ENCODE results near the gene SPR.

DNA sequence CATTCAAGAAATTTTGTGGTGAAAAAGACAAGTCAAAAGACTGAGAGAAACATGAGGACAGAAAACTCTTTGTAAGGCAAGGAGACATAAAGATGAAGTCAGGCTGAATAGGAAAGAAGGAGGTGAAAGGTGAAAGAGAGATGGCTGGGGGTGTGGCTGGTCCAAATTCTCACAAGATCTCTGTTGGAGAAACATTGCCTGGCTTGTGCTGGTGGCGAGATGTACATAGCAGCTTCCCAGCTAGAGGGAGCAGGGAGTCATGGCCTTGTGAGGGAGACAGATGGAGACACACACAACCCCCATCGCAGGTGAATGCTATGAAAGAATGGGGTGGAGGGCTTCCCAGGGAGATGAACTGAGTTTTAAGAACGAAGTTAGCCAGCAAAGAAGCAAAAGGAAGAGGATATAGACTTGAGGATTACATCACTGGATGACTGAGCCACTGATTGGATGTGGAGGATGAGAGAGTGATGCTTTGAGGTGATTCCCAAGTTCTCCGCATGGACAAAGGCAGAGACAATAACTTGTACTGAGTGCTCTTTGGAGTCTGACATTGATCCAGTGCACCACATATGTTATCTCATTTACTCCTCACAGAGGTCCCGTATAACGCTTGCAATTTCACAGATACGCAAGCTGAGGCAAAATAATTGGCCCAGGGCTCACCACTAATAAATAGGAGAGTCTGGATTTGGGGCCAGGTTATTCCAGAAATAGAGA is 26.4 kb downstream of the SPR start:
- TF ChIP-seq HDGF (IDR thresholded peaks at IDR 0.05; ENCODE audit: borderline replicate concordance) = no peak
- TF ChIP-seq SP1 (IDR thresholded peaks at IDR 0.05) = no peak
- TF ChIP-seq ELF4 (IDR thresholded peaks at IDR 0.05) = no peak
- no peak for TF ChIP-seq FOXM1 (IDR thresholded peaks at IDR 0.05; ENCODE audit: borderline replicate concordance)
- no peak for TF ChIP-seq LEF1 (IDR thresholded peaks at IDR 0.05; ENCODE audit: borderline replicate concordance)
- no peak for TF ChIP-seq L3MBTL2 (conservative IDR thresholded peaks at IDR 0.05)
- no peak for TF ChIP-seq FOXK2 (IDR thresholded peaks at IDR 0.05)
